Stomach (tissue), 4 donors: ENCODE measurements around the gene ATP8B4.

Experiments used
- EP300 ChIP-seq: sonication (generic); formaldehyde crosslinking; IDR thresholded peaks from one replicate; pipeline ENCODE4 v1.6.1; 2017; ENCODE audit warnings: antibody characterized with exemption
- POLR2A ChIP-seq, 4 donors: fragments of 450-650 bp; IDR thresholded peaks; one replicate each; pipeline ENCODE4 v1.6.1; 2016; ENCODE audit warnings: antibody characterized with exemption in 4 of 4, control low read depth in 2 of 4, mild to moderate bottlenecking in 1 of 4, moderate library complexity in 1 of 4

- TF ChIP-seq EP300 = no peak
- no peak for TF ChIP-seq POLR2A (IDR thresholded peaks at IDR 0.05)
Measured at GRCh38 chr15:50017522-50017921, 101.5 kb downstream of the ATP8B4 start.
